ENCODE measurements around the gene PRLH. TPM values are rescaled to one million over a fixed set of nuclear protein-coding genes. Genes with fewer than 3 reads are reported as not detected.

Gene PRLH
- total and polyA plus RNA-seq, 2 of the 13 experiments (the other 11 are each of a cell fraction or from before 2014, with no cell fraction given), result not detected

GRCh38 chr2:237603718-237604362 lies 37.5 kb downstream of the PRLH start (continued):
- TF ChIP-seq ZNF317 (CRISPR knock-in tag; IDR thresholded peaks at IDR 0.05), result no peak
- no peak for TF ChIP-seq ZNF205 (CRISPR knock-in tag; IDR thresholded peaks at IDR 0.05)
- no peak for TF ChIP-seq KDM3A (CRISPR knock-in tag; IDR thresholded peaks at IDR 0.05; ENCODE audit: low read depth)
- TF ChIP-seq PAWR (CRISPR knock-in tag; IDR thresholded peaks at IDR 0.05; ENCODE audit: borderline replicate concordance), result no peak
- TF ChIP-seq PAX8 (CRISPR knock-in tag; IDR thresholded peaks at IDR 0.05; ENCODE audit: borderline replicate concordance), result no peak
- no peak for TF ChIP-seq REPIN1 (CRISPR knock-in tag; IDR thresholded peaks at IDR 0.05; ENCODE audit: borderline replicate concordance, low read depth)
- TF ChIP-seq AKNA (CRISPR knock-in tag; IDR thresholded peaks at IDR 0.05; ENCODE audit: borderline replicate concordance), result no peak
- TF ChIP-seq PRDM15 (CRISPR knock-in tag; IDR thresholded peaks at IDR 0.05), result peak; percentile 52; the same call in 1 of the 2 replicates
- TF ChIP-seq ZNF724P (CRISPR knock-in tag; IDR thresholded peaks at IDR 0.05; ENCODE audit: borderline replicate concordance), result no peak
- TF ChIP-seq, protein P1, sequence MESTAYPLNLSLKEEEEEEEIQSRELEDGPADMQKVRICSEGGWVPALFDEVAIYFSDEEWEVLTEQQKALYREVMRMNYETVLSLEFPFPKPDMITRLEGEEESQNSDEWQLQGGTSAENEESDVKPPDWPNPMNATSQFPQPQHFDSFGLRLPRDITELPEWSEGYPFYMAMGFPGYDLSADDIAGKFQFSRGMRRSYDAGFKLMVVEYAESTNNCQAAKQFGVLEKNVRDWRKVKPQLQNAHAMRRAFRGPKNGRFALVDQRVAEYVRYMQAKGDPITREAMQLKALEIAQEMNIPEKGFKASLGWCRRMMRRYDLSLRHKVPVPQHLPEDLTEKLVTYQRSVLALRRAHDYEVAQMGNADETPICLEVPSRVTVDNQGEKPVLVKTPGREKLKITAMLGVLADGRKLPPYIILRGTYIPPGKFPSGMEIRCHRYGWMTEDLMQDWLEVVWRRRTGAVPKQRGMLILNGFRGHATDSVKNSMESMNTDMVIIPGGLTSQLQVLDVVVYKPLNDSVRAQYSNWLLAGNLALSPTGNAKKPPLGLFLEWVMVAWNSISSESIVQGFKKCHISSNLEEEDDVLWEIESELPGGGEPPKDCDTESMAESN (CRISPR knock-in tag; conservative IDR thresholded peaks at IDR 0.05), result no peak
- 0 out of 2 replicates have a peak, but pooled peaks have one; percentile 23 for TF ChIP-seq ZBTB7B (CRISPR knock-in tag; IDR thresholded peaks at IDR 0.05)
- TF ChIP-seq ZNF883 (CRISPR knock-in tag; IDR thresholded peaks at IDR 0.05; ENCODE audit: not compliant biosample characterization), result no peak
- TF ChIP-seq TERF1 (CRISPR knock-in tag; IDR thresholded peaks at IDR 0.05), result no peak
- no peak for TF ChIP-seq ZNF256 (CRISPR knock-in tag; conservative IDR thresholded peaks at IDR 0.05)
- no peak for TF ChIP-seq NR2C2 (CRISPR knock-in tag; IDR thresholded peaks at IDR 0.05; ENCODE audit: borderline replicate concordance)
- no peak for TF ChIP-seq ZKSCAN1 (IDR thresholded peaks at IDR 0.05; ENCODE audit: low read length)
- no peak for TF ChIP-seq GABPA (IDR thresholded peaks at IDR 0.05; ENCODE audit: low read depth, low read length)
- peak; percentile 63 for TF ChIP-seq GABPA (CRISPR knock-in tag; IDR thresholded peaks at IDR 0.05; ENCODE audit: low read depth)
